Measurements from ENCODE around the gene NCKAP5L.
"Not testable (repeated sequence)": the region's sequence is repeated elsewhere in the genome, so short reads cannot be mapped to it uniquely, and the experiment has no call there.

Gene NCKAP5L

GRCh38 chr12:49865109-49865781 is 37.0 kb upstream of the NCKAP5L start:
- Histone ChIP-seq H3K4me3 (ENCODE audit: severe bottlenecking) (no peak overlapping the region), H3K36me3 (ENCODE audit: low read depth) (no peaks in the 10 kb centered on the region), H3K9me3 (ENCODE audit: severe bottlenecking) (no peaks in the 10 kb centered on the region), H3K27ac (ENCODE audit: poor library complexity, severe bottlenecking) (no peak overlapping the region), H3K27me3 (ENCODE audit: insufficient read depth, poor library complexity, severe bottlenecking) (no peaks in the 10 kb centered on the region), H3K4me1 (ENCODE audit: insufficient read depth, poor library complexity, severe bottlenecking) (peaks cover 4% of the 10 kb centered on the region)
- ATAC-seq (ENCODE audit: low read depth) (no peak), DNase-seq (ENCODE audit: low spot score) (no peak)
- TF ChIP-seq CTCF (IDR thresholded peaks at IDR 0.05; ENCODE audit: poor library complexity, severe bottlenecking) = no peak

GRCh38 chr12:49864798-49865090 is 36.5 kb upstream of the NCKAP5L start:
- Histone ChIP-seq H3K27ac (ENCODE audit: poor library complexity, severe bottlenecking) (no peak overlapping the region), H3K4me1 (ENCODE audit: insufficient read depth, poor library complexity, severe bottlenecking) (peaks cover 4% of the 10 kb centered on the region), H3K9me3 (ENCODE audit: severe bottlenecking) (no peaks in the 10 kb centered on the region), H3K36me3 (ENCODE audit: low read depth) (no peaks in the 10 kb centered on the region), H3K27me3 (ENCODE audit: insufficient read depth, poor library complexity, severe bottlenecking) (no peaks in the 10 kb centered on the region), H3K4me3 (ENCODE audit: severe bottlenecking) (no peak overlapping the region)
- no peak for TF ChIP-seq CTCF (IDR thresholded peaks at IDR 0.05; ENCODE audit: poor library complexity, severe bottlenecking)
- DNase-seq (ENCODE audit: low spot score) (no peak), ATAC-seq (ENCODE audit: low read depth) (no peak)

GRCh38 chr12:49863946-49864797 is 36.0 kb upstream of the NCKAP5L start:
- DNase-seq (ENCODE audit: low spot score) (no peak), ATAC-seq (ENCODE audit: low read depth) (no peak)
- Histone ChIP-seq H3K4me3 (ENCODE audit: severe bottlenecking) (no peak overlapping the region), H3K36me3 (ENCODE audit: low read depth) (no peaks in the 10 kb centered on the region), H3K27me3 (ENCODE audit: insufficient read depth, poor library complexity, severe bottlenecking) (no peaks in the 10 kb centered on the region), H3K9me3 (ENCODE audit: severe bottlenecking) (no peaks in the 10 kb centered on the region), H3K27ac (ENCODE audit: poor library complexity, severe bottlenecking) (no peak overlapping the region), H3K4me1 (ENCODE audit: insufficient read depth, poor library complexity, severe bottlenecking) (peaks cover 4% of the 10 kb centered on the region)
- no peak for TF ChIP-seq CTCF (IDR thresholded peaks at IDR 0.05; ENCODE audit: poor library complexity, severe bottlenecking)

GRCh38 chr12:49860921-49861320 is 32.7 kb upstream of the NCKAP5L start:
- not testable (repeated sequence) for H3K4me3 ChIP-seq (ENCODE audit: severe bottlenecking); H3K36me3 ChIP-seq (ENCODE audit: low read depth); H3K27ac ChIP-seq (ENCODE audit: poor library complexity, severe bottlenecking); DNase-seq (ENCODE audit: low spot score); H3K27me3 ChIP-seq (ENCODE audit: insufficient read depth, poor library complexity, severe bottlenecking); H3K9me3 ChIP-seq (ENCODE audit: severe bottlenecking); ATAC-seq (ENCODE audit: low read depth); H3K4me1 ChIP-seq (ENCODE audit: insufficient read depth, poor library complexity, severe bottlenecking)

- ATAC-seq (ENCODE audit: low read depth); H3K27ac ChIP-seq (ENCODE audit: poor library complexity, severe bottlenecking); DNase-seq (ENCODE audit: low spot score); H3K27me3 ChIP-seq (ENCODE audit: insufficient read depth, poor library complexity, severe bottlenecking); H3K9me3 ChIP-seq (ENCODE audit: severe bottlenecking); H3K36me3 ChIP-seq (ENCODE audit: low read depth); H3K4me1 ChIP-seq (ENCODE audit: insufficient read depth, poor library complexity, severe bottlenecking); H3K4me3 ChIP-seq (ENCODE audit: severe bottlenecking): not testable (repeated sequence)
Observed at GRCh38 chr12:49855890-49856289, 27.7 kb upstream of the NCKAP5L start.

- no peaks in the 10 kb centered on the region for H3K36me3 ChIP-seq (ENCODE audit: low read depth)
- DNase-seq (ENCODE audit: low spot score) (no peak), ATAC-seq (ENCODE audit: low read depth) (no peak)
- H3K27me3 ChIP-seq (ENCODE audit: insufficient read depth, poor library complexity, severe bottlenecking) = peaks cover 4% of the 10 kb centered on the region
- TF ChIP-seq CTCF (IDR thresholded peaks at IDR 0.05; ENCODE audit: poor library complexity, severe bottlenecking) = no peak
- peaks cover 2% of the 10 kb centered on the region for H3K9me3 ChIP-seq (ENCODE audit: severe bottlenecking)
- no peak overlapping the region for H3K4me3 ChIP-seq (ENCODE audit: severe bottlenecking)
- no peak overlapping the region for H3K27ac ChIP-seq (ENCODE audit: poor library complexity, severe bottlenecking)
- no peaks in the 10 kb centered on the region for H3K4me1 ChIP-seq (ENCODE audit: insufficient read depth, poor library complexity, severe bottlenecking)
Observed at GRCh38 chr12:49854976-49855375, 26.8 kb upstream of the NCKAP5L start.
